Measurements from ENCODE around the gene RAB35.

- TF ChIP-seq CTCF (IDR thresholded peaks at IDR 0.05) (no peak), EZH2 (IDR thresholded peaks at IDR 0.05; ENCODE audit: borderline replicate concordance, insufficient read depth, low read depth, low read length, poor library complexity, severe bottlenecking) (no peak)
Measured at GRCh38 chr12:120099738-120100137, 16.8 kb downstream of the RAB35 start.
